Endodermal cell (in vitro differentiated cells): Measurements from ENCODE around the gene SDC1. TPM values are rescaled to one million over a fixed set of nuclear protein-coding genes. Genes with fewer than 3 reads are reported as not detected.
"Not testable (repeated sequence)": the region's sequence is repeated elsewhere in the genome, so short reads cannot be mapped to it uniquely, and the experiment has no call there.

ENCODE experiments used
- DNase-seq: peaks from one replicate; pipeline ENCODE4 v3.0.0-alpha.2; 2017
- H3K27ac ChIP-seq: 2 replicates; pipeline ENCODE4 v1.5.1; 2013; ENCODE audit warnings: mild to moderate bottlenecking, low read depth, low read length, moderate library complexity
- H3K27me3 ChIP-seq: 2 replicates; pipeline ENCODE4 v1.6.1; 2013; ENCODE audit warnings: mild to moderate bottlenecking, low read length, moderate library complexity; ENCODE audit not compliant: insufficient read depth, control insufficient read depth, poor library complexity, severe bottlenecking
- H3K36me3 ChIP-seq: 2 replicates; pipeline ENCODE4 v1.7.0; 2013; ENCODE audit warnings: mild to moderate bottlenecking, low read length, moderate library complexity; ENCODE audit not compliant: control insufficient read depth, insufficient read depth
- H3K4me1 ChIP-seq: one replicate; pipeline ENCODE4 v1.7.0; 2013; ENCODE audit warnings: low read length; ENCODE audit not compliant: control insufficient read depth, insufficient read depth
- H3K4me3 ChIP-seq: 2 replicates; pipeline ENCODE4 v1.5.1; 2013; ENCODE audit warnings: mild to moderate bottlenecking, low read length, moderate library complexity
- H3K9ac ChIP-seq: 2 replicates; pipeline ENCODE4 v1.6.1; 2013; ENCODE audit warnings: mild to moderate bottlenecking, low read length, moderate library complexity; ENCODE audit not compliant: poor library complexity, severe bottlenecking; ENCODE audit errors: extremely low read depth
- H3K9me3 ChIP-seq: 2 replicates; pipeline ENCODE4 v1.6.1; 2013; ENCODE audit warnings: mild to moderate bottlenecking, low read length, moderate library complexity; ENCODE audit not compliant: control insufficient read depth
- H3K27ac Mint-ChIP-seq: 2 replicates; pipeline ENCODE4 v1.8.0; 2020; ENCODE audit warnings: mixed read lengths
- H3K27me3 Mint-ChIP-seq: 2 replicates; pipeline ENCODE4 v1.8.0; 2021; ENCODE audit warnings: mild to moderate bottlenecking, mixed read lengths; ENCODE audit not compliant: insufficient read depth
- H3K36me3 Mint-ChIP-seq: 2 replicates; pipeline ENCODE4 v1.8.0; 2020; ENCODE audit warnings: low read depth, mixed read lengths
- H3K4me1 Mint-ChIP-seq: 2 replicates; pipeline ENCODE4 v1.8.0; 2020; ENCODE audit warnings: mixed read lengths
- H3K4me3 Mint-ChIP-seq: 2 replicates; pipeline ENCODE4 v1.8.0; 2020; ENCODE audit warnings: mild to moderate bottlenecking, moderate library complexity, mixed read lengths
- H3K9me3 Mint-ChIP-seq: 2 replicates; pipeline ENCODE4 v1.8.0; 2020; ENCODE audit warnings: mild to moderate bottlenecking, mixed read lengths
- WGBS, 2 experiments: methylation state at CpG; one replicate each; pipeline versions ENCODE4 v1.1.5 to v1.1.7; 2013; ENCODE audit warnings: missing lambda C conversion rate in 2 of 2, mixed read lengths in 1 of 2; ENCODE audit not compliant: insufficient coverage in 1 of 2, insufficient read length in 1 of 2; 5-methylcytosine and 5-hydroxymethylcytosine counted together
- total RNA-seq, 2 donors: library from RNA; stranded (reverse); fragmentation: NEBNext Ultra II Directional in 1 of 2; extraction: Animal tissue kit (Norgen Biotek cat#: 25700) in 1 of 2; gene quantifications; 2 replicates in 1 of 2; 3 replicates in 1 of 2; pipeline ENCODE4 v1.2.1, GENCODE V29; 2021
- TF ChIP-seq, protein P1 (sequence below): fragments of 200-600 bp; sonication (generic); conservative IDR thresholded peaks from 2 replicates; pipeline ENCODE4 v1.5.0; 2021; ENCODE audit warnings: antibody characterized with exemption, mild to moderate bottlenecking

SDC1 gene
- total RNA-seq, 2 donors from 2014 or later: 12.7 to 19.2 TPM

DNA sequence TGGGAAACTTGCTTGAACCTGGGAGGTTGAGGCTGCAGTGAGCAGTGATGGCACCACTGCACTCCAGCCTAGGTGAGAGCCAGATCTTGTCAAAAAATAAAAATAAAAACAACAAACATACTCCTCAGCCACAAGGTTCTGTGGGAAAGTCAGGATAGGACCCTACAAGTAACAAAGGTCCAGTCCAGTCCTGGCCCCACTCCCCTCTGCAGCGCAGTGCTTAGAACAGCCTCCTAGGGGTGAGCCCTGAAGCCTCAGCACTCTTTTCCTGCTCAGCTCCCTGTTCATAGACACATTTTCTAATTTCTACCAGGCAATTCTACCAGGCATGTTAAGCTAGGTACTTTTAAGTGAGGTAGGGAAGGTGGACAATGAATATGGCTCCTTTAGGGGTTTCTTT is 22.2 kb upstream of the SDC1 start:
- DNase-seq: peak; percentile 38
- no peaks in the 10 kb centered on the region for H3K9me3 ChIP-seq
- H3K9me3 Mint-ChIP-seq: no peaks in the 10 kb centered on the region
- H3K9ac ChIP-seq: no peak overlapping the region
- H3K4me1 Mint-ChIP-seq: peaks cover 2% of the 10 kb centered on the region
- TF ChIP-seq, protein P1, sequence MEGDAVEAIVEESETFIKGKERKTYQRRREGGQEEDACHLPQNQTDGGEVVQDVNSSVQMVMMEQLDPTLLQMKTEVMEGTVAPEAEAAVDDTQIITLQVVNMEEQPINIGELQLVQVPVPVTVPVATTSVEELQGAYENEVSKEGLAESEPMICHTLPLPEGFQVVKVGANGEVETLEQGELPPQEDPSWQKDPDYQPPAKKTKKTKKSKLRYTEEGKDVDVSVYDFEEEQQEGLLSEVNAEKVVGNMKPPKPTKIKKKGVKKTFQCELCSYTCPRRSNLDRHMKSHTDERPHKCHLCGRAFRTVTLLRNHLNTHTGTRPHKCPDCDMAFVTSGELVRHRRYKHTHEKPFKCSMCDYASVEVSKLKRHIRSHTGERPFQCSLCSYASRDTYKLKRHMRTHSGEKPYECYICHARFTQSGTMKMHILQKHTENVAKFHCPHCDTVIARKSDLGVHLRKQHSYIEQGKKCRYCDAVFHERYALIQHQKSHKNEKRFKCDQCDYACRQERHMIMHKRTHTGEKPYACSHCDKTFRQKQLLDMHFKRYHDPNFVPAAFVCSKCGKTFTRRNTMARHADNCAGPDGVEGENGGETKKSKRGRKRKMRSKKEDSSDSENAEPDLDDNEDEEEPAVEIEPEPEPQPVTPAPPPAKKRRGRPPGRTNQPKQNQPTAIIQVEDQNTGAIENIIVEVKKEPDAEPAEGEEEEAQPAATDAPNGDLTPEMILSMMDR: no peak
- H3K27me3 ChIP-seq: no peaks in the 10 kb centered on the region
- peaks cover 54% of the 10 kb centered on the region for H3K36me3 Mint-ChIP-seq
- H3K27ac ChIP-seq: no peak overlapping the region
- WGBS, 2 experiments: 100% methylated on average over 1 of the region's 1 CpG
- no peak overlapping the region for H3K4me3 ChIP-seq
- no peaks in the 10 kb centered on the region for H3K4me1 ChIP-seq
- H3K4me3 Mint-ChIP-seq: no peak overlapping the region
- no peak overlapping the region for H3K27ac Mint-ChIP-seq
- no peaks in the 10 kb centered on the region for H3K27me3 Mint-ChIP-seq
- H3K36me3 ChIP-seq: peaks cover 54% of the 10 kb centered on the region

DNA sequence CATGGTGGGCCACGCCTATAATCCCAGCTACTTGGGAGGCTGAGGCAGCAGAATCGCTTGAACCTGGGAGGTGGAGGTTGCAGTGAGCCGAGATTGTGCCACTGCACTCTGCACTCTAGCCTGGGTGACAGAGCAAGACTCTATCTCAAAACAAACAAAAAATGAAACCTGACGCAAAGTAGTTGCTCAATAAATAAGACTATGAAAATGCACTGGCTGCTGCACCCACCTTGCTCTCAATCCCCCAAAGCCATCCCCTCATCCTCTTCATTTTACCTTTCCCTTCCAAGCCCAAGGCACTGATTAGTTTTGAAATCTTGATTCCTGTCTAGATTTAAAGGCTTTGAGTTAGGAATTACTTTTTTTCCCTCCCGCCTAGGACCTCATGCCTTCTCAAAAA is 18.7 kb upstream of the SDC1 start:
- DNase-seq, H3K27me3 Mint-ChIP-seq, H3K4me1 ChIP-seq, H3K4me3 ChIP-seq, H3K9me3 ChIP-seq, H3K9me3 Mint-ChIP-seq, H3K9ac ChIP-seq, H3K4me1 Mint-ChIP-seq, H3K27me3 ChIP-seq, H3K4me3 Mint-ChIP-seq, H3K27ac ChIP-seq: not testable (repeated sequence)
- peaks cover 20% of the 10 kb centered on the region for H3K36me3 ChIP-seq
- peaks cover 23% of the 10 kb centered on the region for H3K36me3 Mint-ChIP-seq
- peak overlapping the region; percentile 23 for H3K27ac Mint-ChIP-seq
- 90 to 91% methylated on average over 4 to 5 of the region's 5 CpGs for WGBS, 2 experiments

DNA sequence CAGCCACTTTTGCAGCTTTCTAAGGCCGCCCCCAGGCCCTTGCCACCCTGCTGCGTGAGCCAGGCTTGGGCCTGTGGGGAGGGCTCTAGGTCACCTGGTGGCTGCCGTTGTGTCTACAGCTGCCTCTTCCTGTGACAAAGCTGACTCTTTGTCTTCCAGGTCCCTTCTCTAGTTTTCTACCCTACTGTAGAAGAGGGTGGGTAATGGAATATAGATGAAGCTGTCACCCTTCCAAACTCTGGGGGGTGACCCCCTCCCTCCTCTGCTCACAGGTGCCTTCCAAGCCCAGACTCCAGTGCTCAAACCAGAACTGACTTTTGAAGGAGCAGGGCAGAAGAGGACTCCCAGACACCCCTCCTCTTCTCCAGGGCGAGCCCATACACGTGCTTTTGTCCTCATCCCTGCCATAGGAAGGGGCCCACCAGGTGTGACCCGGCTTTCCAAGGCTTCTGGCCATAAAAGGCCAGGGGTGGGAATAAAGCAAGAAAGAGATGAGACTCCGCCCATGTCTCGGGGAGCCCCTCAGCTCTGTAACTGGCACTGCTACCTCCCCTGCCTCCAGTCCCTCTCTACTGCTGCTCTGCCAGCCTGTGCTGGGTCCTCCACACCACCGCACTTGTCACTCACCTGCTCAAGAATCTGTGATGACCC is 17.9 kb upstream of the SDC1 start:
- peaks cover 13% of the 10 kb centered on the region for H3K36me3 ChIP-seq
- H3K4me3 Mint-ChIP-seq: no peak overlapping the region
- H3K27me3 ChIP-seq: no peaks in the 10 kb centered on the region
- peak overlapping the region; percentile 75 for H3K27ac Mint-ChIP-seq
- no peak overlapping the region for H3K9ac ChIP-seq
- H3K9me3 ChIP-seq: no peaks in the 10 kb centered on the region
- no peaks in the 10 kb centered on the region for H3K4me1 ChIP-seq
- DNase-seq: peak; percentile 84
- H3K9me3 Mint-ChIP-seq: no peaks in the 10 kb centered on the region
- H3K27ac ChIP-seq: no peak overlapping the region
- 84 to 95% methylated on average over 4 to 9 of the region's 9 CpGs for WGBS, 2 experiments
- TF ChIP-seq, protein P1: no peak
- H3K36me3 Mint-ChIP-seq: peaks cover 17% of the 10 kb centered on the region
- peaks cover 2% of the 10 kb centered on the region for H3K4me1 Mint-ChIP-seq
- H3K27me3 Mint-ChIP-seq: no peaks in the 10 kb centered on the region
- no peak overlapping the region for H3K4me3 ChIP-seq
